ENCODE measurements around the gene RGPD3. TPM values are rescaled to one million over a fixed set of nuclear protein-coding genes. Genes with fewer than 3 reads are reported as not detected.

RGPD3 gene
- polyA plus RNA-seq, 2 of the 4 experiments (the other 2 are of a cell fraction): 0.08 to 0.34 TPM

DNA sequence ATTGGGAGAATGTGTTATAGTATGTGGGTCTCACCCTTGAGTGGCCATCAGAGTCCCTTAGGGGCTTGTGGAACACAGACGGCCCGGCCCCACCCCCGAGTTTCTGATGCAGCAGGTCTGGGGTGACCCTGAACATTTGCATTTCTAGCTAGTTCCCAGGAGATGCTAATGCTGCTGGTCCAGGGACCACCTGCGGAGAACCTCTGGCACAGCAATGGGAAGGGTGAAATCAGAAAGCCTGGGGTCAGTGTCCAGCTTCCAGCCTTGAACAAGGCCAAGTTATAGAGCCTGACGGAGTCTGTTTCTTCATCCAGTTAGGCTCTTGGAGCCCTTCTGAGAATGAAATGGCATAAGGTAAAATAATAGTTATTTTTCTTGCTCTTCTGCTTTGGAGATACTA, 126.5 kb downstream of the RGPD3 start:
- POLR2A ChIA-PET: no interaction called here
- CTCF ChIA-PET: no interaction called here
- H3K9me3 ChIP-seq: no peaks in the 10 kb centered on the region
- H3K4me2 ChIP-seq: no peak overlapping the region
- no peaks in the 10 kb centered on the region for H3K4me1 ChIP-seq
- 49% methylated on average over 5 of the region's 5 CpGs for WGBS (ENCODE audit: missing lambda C conversion rate)
- FAIRE-seq: no peak
- H3K27ac ChIP-seq: no peak overlapping the region
- TF ChIP-seq, protein P1, sequence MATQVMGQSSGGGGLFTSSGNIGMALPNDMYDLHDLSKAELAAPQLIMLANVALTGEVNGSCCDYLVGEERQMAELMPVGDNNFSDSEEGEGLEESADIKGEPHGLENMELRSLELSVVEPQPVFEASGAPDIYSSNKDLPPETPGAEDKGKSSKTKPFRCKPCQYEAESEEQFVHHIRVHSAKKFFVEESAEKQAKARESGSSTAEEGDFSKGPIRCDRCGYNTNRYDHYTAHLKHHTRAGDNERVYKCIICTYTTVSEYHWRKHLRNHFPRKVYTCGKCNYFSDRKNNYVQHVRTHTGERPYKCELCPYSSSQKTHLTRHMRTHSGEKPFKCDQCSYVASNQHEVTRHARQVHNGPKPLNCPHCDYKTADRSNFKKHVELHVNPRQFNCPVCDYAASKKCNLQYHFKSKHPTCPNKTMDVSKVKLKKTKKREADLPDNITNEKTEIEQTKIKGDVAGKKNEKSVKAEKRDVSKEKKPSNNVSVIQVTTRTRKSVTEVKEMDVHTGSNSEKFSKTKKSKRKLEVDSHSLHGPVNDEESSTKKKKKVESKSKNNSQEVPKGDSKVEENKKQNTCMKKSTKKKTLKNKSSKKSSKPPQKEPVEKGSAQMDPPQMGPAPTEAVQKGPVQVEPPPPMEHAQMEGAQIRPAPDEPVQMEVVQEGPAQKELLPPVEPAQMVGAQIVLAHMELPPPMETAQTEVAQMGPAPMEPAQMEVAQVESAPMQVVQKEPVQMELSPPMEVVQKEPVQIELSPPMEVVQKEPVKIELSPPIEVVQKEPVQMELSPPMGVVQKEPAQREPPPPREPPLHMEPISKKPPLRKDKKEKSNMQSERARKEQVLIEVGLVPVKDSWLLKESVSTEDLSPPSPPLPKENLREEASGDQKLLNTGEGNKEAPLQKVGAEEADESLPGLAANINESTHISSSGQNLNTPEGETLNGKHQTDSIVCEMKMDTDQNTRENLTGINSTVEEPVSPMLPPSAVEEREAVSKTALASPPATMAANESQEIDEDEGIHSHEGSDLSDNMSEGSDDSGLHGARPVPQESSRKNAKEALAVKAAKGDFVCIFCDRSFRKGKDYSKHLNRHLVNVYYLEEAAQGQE (IDR thresholded peaks at IDR 0.05): no peak
- TF ChIP-seq CHD4 (IDR thresholded peaks at IDR 0.05; ENCODE audit: borderline replicate concordance) (no peak), MAFK (IDR thresholded peaks at IDR 0.05; ENCODE audit: partially characterized antibody) (no peak), RARB (CRISPR knock-in tag; IDR thresholded peaks at IDR 0.05) (no peak), RAD21 (conservative IDR thresholded peaks at IDR 0.05 in 1 of 2, IDR thresholded peaks at IDR 0.05 in 1 of 2) (no peak), FOXS1 (CRISPR knock-in tag; IDR thresholded peaks at IDR 0.05) (no peak), MAZ (IDR thresholded peaks at IDR 0.05; ENCODE audit: borderline replicate concordance, low read depth, low read length) (no peak), HEYL (CRISPR knock-in tag; IDR thresholded peaks at IDR 0.05) (no peak), RCOR1 (IDR thresholded peaks at IDR 0.05; ENCODE audit: low read depth, low read length) (no peak), PHF8 (IDR thresholded peaks at IDR 0.05; ENCODE audit: borderline replicate concordance, low read depth) (no peak), BHLHE40 (IDR thresholded peaks at IDR 0.05; ENCODE audit: low read depth, low read length) (no peak), HDAC2 (IDR thresholded peaks at IDR 0.05) (no peak), ESRRA (IDR thresholded peaks at IDR 0.05; ENCODE audit: borderline replicate concordance, low read length) (no peak), RFX5 (IDR thresholded peaks at IDR 0.05) (no peak), NPAS2 (CRISPR knock-in tag; IDR thresholded peaks at IDR 0.05; ENCODE audit: borderline replicate concordance) (no peak), EHF (CRISPR knock-in tag; IDR thresholded peaks at IDR 0.05) (no peak)
- TF ChIP-seq, protein P2, sequence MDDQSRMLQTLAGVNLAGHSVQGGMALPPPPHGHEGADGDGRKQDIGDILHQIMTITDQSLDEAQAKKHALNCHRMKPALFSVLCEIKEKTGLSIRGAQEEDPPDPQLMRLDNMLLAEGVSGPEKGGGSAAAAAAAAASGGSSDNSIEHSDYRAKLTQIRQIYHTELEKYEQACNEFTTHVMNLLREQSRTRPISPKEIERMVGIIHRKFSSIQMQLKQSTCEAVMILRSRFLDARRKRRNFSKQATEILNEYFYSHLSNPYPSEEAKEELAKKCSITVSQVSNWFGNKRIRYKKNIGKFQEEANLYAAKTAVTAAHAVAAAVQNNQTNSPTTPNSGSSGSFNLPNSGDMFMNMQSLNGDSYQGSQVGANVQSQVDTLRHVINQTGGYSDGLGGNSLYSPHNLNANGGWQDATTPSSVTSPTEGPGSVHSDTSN (IDR thresholded peaks at IDR 0.05): no peak
- TF ChIP-seq, protein P3, sequence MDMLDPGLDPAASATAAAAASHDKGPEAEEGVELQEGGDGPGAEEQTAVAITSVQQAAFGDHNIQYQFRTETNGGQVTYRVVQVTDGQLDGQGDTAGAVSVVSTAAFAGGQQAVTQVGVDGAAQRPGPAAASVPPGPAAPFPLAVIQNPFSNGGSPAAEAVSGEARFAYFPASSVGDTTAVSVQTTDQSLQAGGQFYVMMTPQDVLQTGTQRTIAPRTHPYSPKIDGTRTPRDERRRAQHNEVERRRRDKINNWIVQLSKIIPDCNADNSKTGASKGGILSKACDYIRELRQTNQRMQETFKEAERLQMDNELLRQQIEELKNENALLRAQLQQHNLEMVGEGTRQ (IDR thresholded peaks at IDR 0.05): no peak
- ATAC-seq: no peak
- no peak overlapping the region for H3K4me3 ChIP-seq
- DNase-seq (ENCODE audit: low read depth in 1 of 2, low spot score in 1 of 2): no peak

Other genes with a start within 250 kb of the RGPD3 start
- gene CD8B2, start 19.0 kb upstream of the RGPD3 start, polyA plus RNA-seq (2011; rRNA removed): not detected in 2 replicates
- gene CD8B2, start 19.0 kb upstream of the RGPD3 start, polyA plus RNA-seq (2017; fragmentation: RNase III; extraction: RNeasy Plus Mini Kit Qiagen cat#74134 plus additional on column Dnase treatment): not detected in 3 replicates

All from A549 (cell line).